OCI-LY1 (cell line): ENCODE results near the gene ACAD11.
"Not testable (repeated sequence)": the region's sequence is repeated elsewhere in the genome, so short reads cannot be mapped to it uniquely, and the experiment has no call there.

ENCODE experiments used
- CTCF ChIP-seq: fragments of 200-600 bp; sonication (generic), shearing (Covaris generic); IDR thresholded peaks from 2 replicates; pipeline ENCODE4 v1.5.1; 2017; ENCODE audit warnings: mild to moderate bottlenecking, antibody characterized with exemption, low read length, moderate library complexity, mixed read lengths
- EZH2 ChIP-seq: fragments of 200-600 bp; sonication (generic), shearing (Covaris generic); IDR thresholded peaks from 2 replicates; pipeline ENCODE4 v1.8.0; 2017; ENCODE audit warnings: borderline replicate concordance, mixed run types, mild to moderate bottlenecking, antibody characterized with exemption, low read length, moderate library complexity, mixed read lengths

GRCh38 chr3:132600614-132601013 is 59.0 kb downstream of the ACAD11 start:
- not testable (repeated sequence) for TF ChIP-seq CTCF, EZH2
